Prostate gland (tissue), 2 donors: ENCODE results near the gene CD37.

Source experiments
- CTCF ChIP-seq, 4 experiments: fragments of 200-600 bp in 2 of 4; fragments of 450-650 bp in 2 of 4; sonication (generic) in 2 of 4; IDR thresholded peaks; 1 replicate in 3 of 4; 2 replicates in 1 of 4; pipeline ENCODE4 v1.5.1; 2016 to 2019; ENCODE audit warnings: antibody characterized with exemption in 4 of 4, mild to moderate bottlenecking in 2 of 4, moderate library complexity in 2 of 4
- POLR2A ChIP-seq: fragments of 450-650 bp; IDR thresholded peaks from one replicate; pipeline ENCODE4 v1.6.1; 2016; ENCODE audit warnings: antibody characterized with exemption, mild to moderate bottlenecking

- TF ChIP-seq CTCF (IDR thresholded peaks at IDR 0.05) (no peak), POLR2A (no peak)
Measured at GRCh38 chr19:49383599-49383998, 48.4 kb downstream of the CD37 start.
